Osteoblast (primary cell): Measurements from ENCODE around the gene CYP46A1. TPM values are rescaled to one million over a fixed set of nuclear protein-coding genes. Genes with fewer than 3 reads are reported as not detected.
A peak's percentile ranks its signal among the peaks of the same experiment; 100 is the strongest.
"Not testable (repeated sequence)": the region's sequence is repeated elsewhere in the genome, so short reads cannot be mapped to it uniquely, and the experiment has no call there.

Experiments
- DNase-seq: peaks from one replicate; pipeline ENCODE4 v3.0.0; 2011; ENCODE audit warnings: low spot score, mixed read lengths; ENCODE audit not compliant: insufficient read length; ENCODE audit errors: missing footprints
- H2AFZ ChIP-seq: 2 replicates; pipeline ENCODE4 v1.6.0; 2011; ENCODE audit warnings: mild to moderate bottlenecking, low read length
- H3K27ac ChIP-seq: 2 replicates; pipeline ENCODE4 v1.5.1; 2011; ENCODE audit warnings: mild to moderate bottlenecking, low read depth, low read length, moderate library complexity
- H3K27me3 ChIP-seq: 2 replicates; pipeline ENCODE4 v1.6.0; 2012; ENCODE audit warnings: mild to moderate bottlenecking, control low read depth, inconsistent platforms, low read length, moderate library complexity; ENCODE audit not compliant: insufficient read depth
- H3K36me3 ChIP-seq: 2 replicates; pipeline ENCODE4 v1.5.1; 2011; ENCODE audit warnings: mild to moderate bottlenecking, low read length, control low read depth, moderate library complexity; ENCODE audit not compliant: insufficient read depth
- H3K4me1 ChIP-seq: 2 replicates; pipeline ENCODE4 v1.5.1; 2011; ENCODE audit warnings: mild to moderate bottlenecking, low read length, control low read depth, moderate library complexity; ENCODE audit not compliant: insufficient read depth
- H3K4me2 ChIP-seq: 2 replicates; pipeline ENCODE4 v1.6.0; 2011; ENCODE audit warnings: mild to moderate bottlenecking, low read length; ENCODE audit not compliant: insufficient read depth
- H3K4me3 ChIP-seq: fragments of 200-600 bp; sonication (generic); 3 replicates; pipeline ENCODE4 v1.5.1; 2012; ENCODE audit warnings: mild to moderate bottlenecking, low read length, inconsistent platforms; ENCODE audit not compliant: insufficient read depth
- H3K79me2 ChIP-seq: 2 replicates; pipeline ENCODE4 v1.6.0; 2012; ENCODE audit warnings: mild to moderate bottlenecking, low read length, control low read depth, inconsistent platforms; ENCODE audit not compliant: insufficient read depth
- H3K9me3 ChIP-seq: 2 replicates; pipeline ENCODE4 v1.5.1; 2011; ENCODE audit warnings: low read depth, low read length, control low read depth
- H4K20me1 ChIP-seq: 2 replicates; pipeline ENCODE4 v1.6.0; 2012; ENCODE audit warnings: mild to moderate bottlenecking, low read length, control low read depth; ENCODE audit not compliant: insufficient read depth
- CTCF ChIP-seq: IDR thresholded peaks from 2 replicates; pipeline ENCODE4 v1.5.1; 2011; ENCODE audit warnings: mild to moderate bottlenecking, low read depth, low read length, moderate library complexity; ENCODE audit errors: extremely low read depth
- total RNA-seq: library from RNA; depleted of rRNA; stranded (reverse); fragments of >200 nt; gene quantifications from 2 replicates; pipeline ENCODE4 v1.2.3, GENCODE V29; 2012

The CYP46A1 gene
- total RNA-seq, 1 donor = 0.36 TPM

DNA sequence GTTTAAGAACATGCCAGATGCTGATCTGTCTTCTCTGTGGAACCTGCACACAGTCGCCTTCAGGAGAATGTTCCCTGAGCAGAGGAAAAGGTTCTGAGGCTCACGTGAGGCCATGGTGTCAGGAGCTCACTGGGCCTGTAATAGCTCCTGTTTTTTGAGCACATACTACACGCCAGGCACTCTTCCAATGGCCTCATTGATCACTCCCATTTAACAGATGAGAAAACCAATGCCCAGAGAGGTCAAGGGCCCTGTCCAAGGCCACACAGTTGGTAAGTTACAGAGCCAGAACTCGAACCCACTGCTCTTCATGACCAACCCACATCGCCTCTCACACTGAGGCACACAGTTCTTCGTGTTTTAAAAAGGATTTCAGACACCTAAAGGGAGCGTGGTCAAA lies 46.5 kb upstream of the CYP46A1 start:
- Histone ChIP-seq H3K9me3 (no peaks in the 10 kb centered on the region), H3K27ac (no peak overlapping the region), H3K79me2 (no peaks in the 10 kb centered on the region), H2AFZ (no peak overlapping the region), H3K36me3 (no peaks in the 10 kb centered on the region), H3K27me3 (no peaks in the 10 kb centered on the region), H3K4me3 (no peak overlapping the region), H3K4me2 (no peak overlapping the region), H4K20me1 (no peaks in the 10 kb centered on the region), H3K4me1 (no peaks in the 10 kb centered on the region)
- no peak for TF ChIP-seq CTCF
- peak; percentile 30 for DNase-seq

DNA sequence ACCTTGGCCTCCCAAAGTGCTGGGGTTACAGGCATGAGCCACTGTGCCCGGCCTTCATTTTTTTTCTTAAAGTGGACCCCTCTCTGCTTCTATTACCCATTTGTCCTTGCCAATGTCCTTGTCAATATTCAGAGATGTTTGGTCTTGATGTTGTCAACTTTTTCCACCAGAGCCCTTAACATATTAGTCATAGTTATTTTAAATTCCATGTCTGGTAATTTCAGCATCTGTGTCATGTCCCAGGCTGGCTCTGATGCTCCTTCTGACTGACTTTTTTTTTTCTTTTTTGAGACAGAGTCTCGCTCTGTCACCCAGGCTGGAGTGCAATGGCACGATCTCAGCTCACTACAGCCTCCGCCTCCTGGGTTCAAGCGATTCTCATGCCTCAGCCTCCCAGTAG lies 41.3 kb upstream of the CYP46A1 start:
- not testable (repeated sequence) for H3K4me3 ChIP-seq, H3K9me3 ChIP-seq, H3K4me2 ChIP-seq, H3K79me2 ChIP-seq, H4K20me1 ChIP-seq, H3K4me1 ChIP-seq, H3K27ac ChIP-seq, H2AFZ ChIP-seq, H3K36me3 ChIP-seq, H3K27me3 ChIP-seq
- peak; percentile 84 for DNase-seq

DNA sequence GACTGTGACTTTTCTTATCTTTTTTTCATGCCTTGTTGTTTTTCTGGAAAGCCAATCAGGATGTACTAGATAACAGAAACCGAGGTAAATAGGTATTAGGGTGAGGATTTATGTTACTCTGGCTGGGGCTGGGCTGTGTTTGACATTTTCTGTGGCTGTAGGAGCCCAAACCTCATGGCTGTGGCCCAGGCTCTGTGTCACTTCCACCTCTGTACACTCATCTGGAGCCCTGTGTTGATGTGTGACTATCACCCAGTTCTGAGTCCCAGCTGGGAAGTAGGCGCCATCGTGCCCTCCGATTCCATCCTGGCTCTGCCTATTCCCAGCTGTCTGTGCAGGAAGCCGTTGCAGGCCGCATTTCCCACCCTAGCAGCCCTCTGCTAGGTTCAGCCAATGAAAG lies 40.8 kb upstream of the CYP46A1 start:
- peak; percentile 66 for DNase-seq
- Histone ChIP-seq H3K4me3 (no peak overlapping the region), H2AFZ (no peak overlapping the region), H3K36me3 (no peaks in the 10 kb centered on the region), H3K4me2 (no peak overlapping the region), H3K27ac (no peak overlapping the region), H3K79me2 (peaks cover 7% of the 10 kb centered on the region), H3K4me1 (peaks cover 9% of the 10 kb centered on the region), H4K20me1 (no peaks in the 10 kb centered on the region), H3K27me3 (no peaks in the 10 kb centered on the region), H3K9me3 (no peaks in the 10 kb centered on the region)
- no peak for TF ChIP-seq CTCF

DNA sequence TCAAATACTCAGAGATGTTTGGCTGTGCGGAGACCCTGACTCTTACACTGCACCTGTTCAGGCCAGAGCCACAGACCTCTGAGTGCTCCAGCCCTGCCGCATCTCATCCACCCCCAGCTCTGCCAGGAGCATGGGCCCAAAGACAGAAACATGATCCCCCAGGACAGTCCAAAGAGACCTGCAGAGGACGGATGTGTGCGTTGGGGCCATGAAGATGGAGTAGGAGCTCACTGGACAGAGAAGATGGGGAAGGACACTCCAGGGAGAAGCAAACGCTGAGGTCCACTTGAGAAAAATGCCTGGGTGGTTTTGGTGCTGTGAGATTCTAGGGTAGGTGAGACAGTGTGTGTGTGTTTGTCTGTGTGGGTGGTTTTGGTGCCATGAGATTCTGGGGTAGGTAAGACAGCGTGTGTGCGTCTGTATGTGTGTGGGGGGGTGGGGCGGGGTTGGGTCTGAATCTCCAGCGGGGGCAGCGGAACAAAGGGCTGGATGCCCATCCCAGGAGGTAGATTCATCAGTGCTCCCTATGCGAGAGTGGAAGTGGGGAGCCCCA lies 40.0 kb upstream of the CYP46A1 start:
- Histone ChIP-seq H3K27ac (no peak overlapping the region), H3K4me1 (peaks cover 11% of the 10 kb centered on the region), H3K36me3 (no peaks in the 10 kb centered on the region)

More for the DNA sequence above, 40.0 kb upstream of the CYP46A1 start:
- peaks cover 7% of the 10 kb centered on the region for H3K79me2 ChIP-seq
- H3K27me3 ChIP-seq = no peaks in the 10 kb centered on the region
- H4K20me1 ChIP-seq = no peaks in the 10 kb centered on the region
- no peak overlapping the region for H3K4me2 ChIP-seq
- H2AFZ ChIP-seq = no peak overlapping the region
- H3K9me3 ChIP-seq = no peaks in the 10 kb centered on the region
- no peak for TF ChIP-seq CTCF
- no peak overlapping the region for H3K4me3 ChIP-seq
- DNase-seq = peak; percentile 87
